PFSK-1 (cell line): Measurements from ENCODE around the gene TNFSF8.

Experiments used
- POLR2AphosphoS5 ChIP-seq: IDR thresholded peaks from 2 replicates; pipeline ENCODE4 v1.6.1; 2012; ENCODE audit warnings: low read depth, mild to moderate bottlenecking, control low read depth, low read length, moderate library complexity
- TF ChIP-seq, protein P1 (sequence below), 2 experiments: IDR thresholded peaks; 2 replicates each; pipeline versions ENCODE4 v1.6.1 to v1.8.0; 2011 to 2012; ENCODE audit warnings: low read depth in 2 of 2, low read length in 2 of 2, control low read depth in 1 of 2, inconsistent platforms in 1 of 2, mild to moderate bottlenecking in 1 of 2, moderate library complexity in 1 of 2; ENCODE audit not compliant: insufficient read depth in 1 of 2

DNA sequence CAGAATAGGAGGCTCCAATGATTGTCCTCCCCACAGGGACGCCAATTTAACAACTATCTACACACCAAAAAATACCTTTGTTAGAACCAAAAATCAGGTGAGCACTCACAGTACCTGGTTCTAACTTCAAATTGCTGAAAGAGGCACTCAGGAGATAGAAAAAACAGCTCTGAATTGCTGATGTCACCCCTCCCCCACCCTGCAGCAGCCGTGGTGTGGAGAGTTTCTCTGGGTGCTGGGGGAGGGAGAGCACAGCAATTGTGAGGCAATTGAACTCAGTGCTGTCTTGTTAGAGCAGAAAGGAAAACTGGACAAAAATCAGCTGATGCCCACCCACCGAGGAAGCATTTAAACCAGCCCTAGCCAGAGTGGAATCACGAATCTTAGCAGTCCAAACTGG is 41.8 kb downstream of the TNFSF8 start:
- TF ChIP-seq, protein P1, sequence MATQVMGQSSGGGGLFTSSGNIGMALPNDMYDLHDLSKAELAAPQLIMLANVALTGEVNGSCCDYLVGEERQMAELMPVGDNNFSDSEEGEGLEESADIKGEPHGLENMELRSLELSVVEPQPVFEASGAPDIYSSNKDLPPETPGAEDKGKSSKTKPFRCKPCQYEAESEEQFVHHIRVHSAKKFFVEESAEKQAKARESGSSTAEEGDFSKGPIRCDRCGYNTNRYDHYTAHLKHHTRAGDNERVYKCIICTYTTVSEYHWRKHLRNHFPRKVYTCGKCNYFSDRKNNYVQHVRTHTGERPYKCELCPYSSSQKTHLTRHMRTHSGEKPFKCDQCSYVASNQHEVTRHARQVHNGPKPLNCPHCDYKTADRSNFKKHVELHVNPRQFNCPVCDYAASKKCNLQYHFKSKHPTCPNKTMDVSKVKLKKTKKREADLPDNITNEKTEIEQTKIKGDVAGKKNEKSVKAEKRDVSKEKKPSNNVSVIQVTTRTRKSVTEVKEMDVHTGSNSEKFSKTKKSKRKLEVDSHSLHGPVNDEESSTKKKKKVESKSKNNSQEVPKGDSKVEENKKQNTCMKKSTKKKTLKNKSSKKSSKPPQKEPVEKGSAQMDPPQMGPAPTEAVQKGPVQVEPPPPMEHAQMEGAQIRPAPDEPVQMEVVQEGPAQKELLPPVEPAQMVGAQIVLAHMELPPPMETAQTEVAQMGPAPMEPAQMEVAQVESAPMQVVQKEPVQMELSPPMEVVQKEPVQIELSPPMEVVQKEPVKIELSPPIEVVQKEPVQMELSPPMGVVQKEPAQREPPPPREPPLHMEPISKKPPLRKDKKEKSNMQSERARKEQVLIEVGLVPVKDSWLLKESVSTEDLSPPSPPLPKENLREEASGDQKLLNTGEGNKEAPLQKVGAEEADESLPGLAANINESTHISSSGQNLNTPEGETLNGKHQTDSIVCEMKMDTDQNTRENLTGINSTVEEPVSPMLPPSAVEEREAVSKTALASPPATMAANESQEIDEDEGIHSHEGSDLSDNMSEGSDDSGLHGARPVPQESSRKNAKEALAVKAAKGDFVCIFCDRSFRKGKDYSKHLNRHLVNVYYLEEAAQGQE (IDR thresholded peaks at IDR 0.05; ENCODE audit: insufficient read depth in 1 of 2, low read depth in 2 of 2, low read length in 2 of 2), result no peak
- TF ChIP-seq POLR2AphosphoS5, result no peak
